Measurements from ENCODE around the gene ZNF292. TPM values are rescaled to one million over a fixed set of nuclear protein-coding genes. Genes with fewer than 3 reads are reported as not detected.
"Not testable (repeated sequence)": the region's sequence is repeated elsewhere in the genome, so short reads cannot be mapped to it uniquely, and the experiment has no call there.

Gene ZNF292
- total RNA-seq, 2 experiments from 2014 or later, result 81.5 to 82.5 TPM

- no peak overlapping the region for H3K27ac Mint-ChIP-seq
- no peak for ATAC-seq (ENCODE audit: poor library complexity)
- H3K4me1 ChIP-seq (ENCODE audit: insufficient read depth, low read length), result no peaks in the 10 kb centered on the region
- H3K27me3 ChIP-seq (ENCODE audit: control insufficient read depth in 1 of 2, insufficient read depth in 2 of 2, low read length in 2 of 2), result no peaks in the 10 kb centered on the region
- DNase-seq, result no peak
- H3K27me3 Mint-ChIP-seq, result peaks cover 21% of the 10 kb centered on the region
- no peak overlapping the region for H3K27ac ChIP-seq (ENCODE audit: low read depth in 1 of 2, low read length in 2 of 2)
- no peaks in the 10 kb centered on the region for H3K9me3 Mint-ChIP-seq
- no peak overlapping the region for H3K4me3 ChIP-seq (ENCODE audit: low read length)
- TF ChIP-seq CTCF (IDR thresholded peaks at IDR 0.05), result no peak
- H3K4me3 Mint-ChIP-seq, result no peak overlapping the region
- H3K4me1 Mint-ChIP-seq (ENCODE audit: low read depth), result no peaks in the 10 kb centered on the region
- no peaks in the 10 kb centered on the region for H3K36me3 Mint-ChIP-seq (ENCODE audit: low read depth)
- ChIA-PET CTCF (interaction anchor here (1.2 kb wide), 1 partner anchor 150 kb away, joined by 3 read pairs; no protein-coding TSS in a partner anchor), POLR2A (no interaction called here)
- intact Hi-C loops (cut with DNase I, micrococcal nuclease), result no loop called here
- no peaks in the 10 kb centered on the region for H3K9me3 ChIP-seq (ENCODE audit: control insufficient read depth in 1 of 2, insufficient read depth in 1 of 2, low read length in 2 of 2)
- H3K36me3 ChIP-seq (ENCODE audit: insufficient read depth, low read length), result no peaks in the 10 kb centered on the region
These were observed 27.6 kb upstream of the ZNF292 start for GRCh38 chr6:87127737-87128136.

GRCh38 chr6:87136963-87137362, 18.4 kb upstream of the ZNF292 start:
- DNase-seq (no peak), ATAC-seq (ENCODE audit: poor library complexity) (no peak)
- H3K36me3 Mint-ChIP-seq (ENCODE audit: low read depth), result no peaks in the 10 kb centered on the region
- ChIA-PET CTCF (no interaction called here), POLR2A (interaction anchor here (0.5 kb wide), 1 partner anchor 562 kb away, joined by 3 read pairs; no protein-coding TSS in a partner anchor)
- no peaks in the 10 kb centered on the region for H3K9me3 ChIP-seq (ENCODE audit: control insufficient read depth in 1 of 2, insufficient read depth in 1 of 2, low read length in 2 of 2)
- no peak for TF ChIP-seq CTCF (IDR thresholded peaks at IDR 0.05)
- H3K4me1 ChIP-seq (ENCODE audit: insufficient read depth, low read length), result no peaks in the 10 kb centered on the region
- no peak overlapping the region for H3K27ac Mint-ChIP-seq
- H3K4me1 Mint-ChIP-seq (ENCODE audit: low read depth), result peaks cover 5% of the 10 kb centered on the region
- no peak overlapping the region for H3K4me3 ChIP-seq (ENCODE audit: low read length)
- H3K4me3 Mint-ChIP-seq, result no peak overlapping the region
- no peaks in the 10 kb centered on the region for H3K9me3 Mint-ChIP-seq
- no peak overlapping the region for H3K27ac ChIP-seq (ENCODE audit: low read depth in 1 of 2, low read length in 2 of 2)
- no peaks in the 10 kb centered on the region for H3K27me3 ChIP-seq (ENCODE audit: control insufficient read depth in 1 of 2, insufficient read depth in 2 of 2, low read length in 2 of 2)
- peaks cover 7% of the 10 kb centered on the region for H3K27me3 Mint-ChIP-seq
- no peaks in the 10 kb centered on the region for H3K36me3 ChIP-seq (ENCODE audit: insufficient read depth, low read length)
- intact Hi-C loops (cut with DNase I, micrococcal nuclease), result loop anchor here (5.0 kb wide), 4 partner anchors 255 to 1735 kb away; partner anchors contain the start of gene SLC35A1 (in 1 of the 2)

GRCh38 chr6:87139236-87139635, 16.1 kb upstream of the ZNF292 start:
- H3K4me1 Mint-ChIP-seq (ENCODE audit: low read depth), result peaks cover 5% of the 10 kb centered on the region

GRCh38 chr6:87139927-87140326, 15.4 kb upstream of the ZNF292 start:
- not testable (repeated sequence) for H3K4me1 Mint-ChIP-seq (ENCODE audit: low read depth); H3K9me3 ChIP-seq (ENCODE audit: control insufficient read depth in 1 of 2, insufficient read depth in 1 of 2, low read length in 2 of 2); H3K9me3 Mint-ChIP-seq; H3K27me3 ChIP-seq (ENCODE audit: control insufficient read depth in 1 of 2, insufficient read depth in 2 of 2, low read length in 2 of 2); H3K36me3 ChIP-seq (ENCODE audit: insufficient read depth, low read length); ATAC-seq (ENCODE audit: poor library complexity); H3K4me3 Mint-ChIP-seq; H3K4me3 ChIP-seq (ENCODE audit: low read length); H3K36me3 Mint-ChIP-seq (ENCODE audit: low read depth); H3K4me1 ChIP-seq (ENCODE audit: insufficient read depth, low read length); H3K27ac Mint-ChIP-seq; H3K27ac ChIP-seq (ENCODE audit: low read depth in 1 of 2, low read length in 2 of 2); DNase-seq
- CTCF ChIA-PET, result interaction anchor here (0.5 to 1.6 kb wide), 10 partner anchors 10 to 412 kb away, joined by 3 to 7 read pairs (median 3); no protein-coding TSS in a partner anchor
- H3K27me3 Mint-ChIP-seq, result peaks cover 13% of the 10 kb centered on the region
- POLR2A ChIA-PET, result interaction anchor here (1.0 to 1.4 kb wide), 2 partner anchors 78 to 139 kb away, joined by 3 to 4 read pairs; no protein-coding TSS in a partner anchor
- intact Hi-C loops (cut with DNase I, micrococcal nuclease), result loop anchor here (1.0 to 5.0 kb wide), 6 partner anchors 97 to 1732 kb away; partner anchors contain the start of gene SLC35A1 (in 1 of the 2)

More at GRCh38 chr6:87139236-87139635, 16.1 kb upstream of the ZNF292 start:
- peak in 8 of 14 experiments; percentile 16 to 82 (median 54) for DNase-seq
- Histone ChIP-seq H3K9me3 (ENCODE audit: control insufficient read depth in 1 of 2, insufficient read depth in 1 of 2, low read length in 2 of 2) (no peaks in the 10 kb centered on the region), H3K4me1 (ENCODE audit: insufficient read depth, low read length) (no peaks in the 10 kb centered on the region), H3K27me3 (ENCODE audit: control insufficient read depth in 1 of 2, insufficient read depth in 2 of 2, low read length in 2 of 2) (no peaks in the 10 kb centered on the region), H3K36me3 (ENCODE audit: insufficient read depth, low read length) (no peaks in the 10 kb centered on the region), H3K4me3 (ENCODE audit: low read length) (no peak overlapping the region), H3K27ac (ENCODE audit: low read depth in 1 of 2, low read length in 2 of 2) (no peak overlapping the region)
- Mint-ChIP-seq H3K9me3 (no peaks in the 10 kb centered on the region), H3K4me3 (no peak overlapping the region), H3K27me3 (peaks cover 13% of the 10 kb centered on the region), H3K36me3 (ENCODE audit: low read depth) (no peaks in the 10 kb centered on the region), H3K27ac (no peak overlapping the region)
- intact Hi-C loops (cut with DNase I, micrococcal nuclease), result loop anchor here (1.0 to 5.0 kb wide), 6 partner anchors 98 to 1733 kb away; partner anchors contain the start of gene SLC35A1 (in 1 of the 2)
- ATAC-seq (ENCODE audit: poor library complexity), result peak; percentile 85
- POLR2A ChIA-PET, result interaction anchor here (1.0 to 1.4 kb wide), 4 partner anchors 16 to 140 kb away, joined by 3 to 4 read pairs (median 3); partner anchors contain the start of gene ZNF292
- CTCF ChIA-PET, result interaction anchor here (0.5 to 1.6 kb wide), 12 partner anchors 10 to 1731 kb away, joined by 3 to 7 read pairs (median 3); no protein-coding TSS in a partner anchor
- TF ChIP-seq CTCF (IDR thresholded peaks at IDR 0.05), result peak; percentile 83
